Fibroblast of lung (primary cell): ENCODE measurements around the gene SPPL2B. TPM values are rescaled to one million over a fixed set of nuclear protein-coding genes. Genes with fewer than 3 reads are reported as not detected.

Source experiments
- DNase-seq, 2 donors: peaks; one replicate each; pipeline versions ENCODE4 v3.0.0 to v3.0.0-alpha.2; 2010; ENCODE audit warnings: low read depth in 2 of 2
- H2AFZ ChIP-seq: 2 replicates; pipeline ENCODE4 v1.5.1; 2012; ENCODE audit warnings: low read length, control low read depth, inconsistent platforms
- H3K27ac ChIP-seq: 2 replicates; pipeline ENCODE4 v1.5.1; 2011; ENCODE audit warnings: low read length, control low read depth; ENCODE audit not compliant: insufficient read depth
- H3K27me3 ChIP-seq: 2 replicates; pipeline ENCODE4 v1.5.1; 2011; ENCODE audit warnings: mild to moderate bottlenecking, low read length; ENCODE audit not compliant: control insufficient read depth, insufficient read depth
- H3K36me3 ChIP-seq: 2 replicates; pipeline ENCODE4 v1.5.1; 2011; ENCODE audit warnings: low read length; ENCODE audit not compliant: control insufficient read depth, insufficient read depth
- H3K4me1 ChIP-seq: 2 replicates; pipeline ENCODE4 v1.5.1; 2011; ENCODE audit warnings: low read length; ENCODE audit not compliant: control insufficient read depth, insufficient read depth; ENCODE audit errors: extremely low read depth
- H3K4me2 ChIP-seq: 2 replicates; pipeline ENCODE4 v1.5.1; 2011; ENCODE audit warnings: low read length, control low read depth; ENCODE audit not compliant: insufficient read depth; ENCODE audit errors: extremely low read depth
- H3K4me3 ChIP-seq, 4 experiments: fragments of 200-600 bp in 1 of 4; sonication (generic) in 1 of 4; replicated peaks in 1 of 4; 2 replicates each; pipeline ENCODE4 v1.5.1; 2011 to 2016; ENCODE audit warnings: low read length in 4 of 4, low read depth in 3 of 4, mild to moderate bottlenecking in 3 of 4, control low read depth in 2 of 4, inconsistent platforms in 1 of 4, mixed read lengths in 1 of 4; ENCODE audit not compliant: insufficient read depth in 1 of 4; ENCODE audit errors: control extremely low read depth in 1 of 4
- H3K79me2 ChIP-seq: 2 replicates; pipeline ENCODE4 v1.5.1; 2012; ENCODE audit warnings: mild to moderate bottlenecking, low read length, inconsistent platforms; ENCODE audit not compliant: control insufficient read depth, insufficient read depth
- H3K9ac ChIP-seq: 2 replicates; pipeline ENCODE4 v1.5.1; 2011; ENCODE audit warnings: mild to moderate bottlenecking, low read length, control low read depth; ENCODE audit not compliant: insufficient read depth
- H3K9me3 ChIP-seq: 2 replicates; pipeline ENCODE4 v1.5.1; 2012; ENCODE audit warnings: low read depth, low read length; ENCODE audit not compliant: control insufficient read depth, insufficient read depth
- H4K20me1 ChIP-seq: 2 replicates; pipeline ENCODE4 v1.5.1; 2011; ENCODE audit warnings: low read length; ENCODE audit not compliant: control insufficient read depth, insufficient read depth; ENCODE audit errors: extremely low read depth
- CTCF ChIP-seq, 2 donors: IDR thresholded peaks in 1 of 2; conservative IDR thresholded peaks in 1 of 2; 1 replicate in 1 of 2; 2 replicates in 1 of 2; pipeline ENCODE4 v1.5.1; 2011 to 2012; ENCODE audit warnings: low read length in 2 of 2, control low read depth in 1 of 2, inconsistent platforms in 1 of 2, low read depth in 1 of 2, mild to moderate bottlenecking in 1 of 2
- EZH2 ChIP-seq: IDR thresholded peaks from 2 replicates; pipeline ENCODE4 v1.5.1; 2012; ENCODE audit warnings: low read length, control low read depth, mild to moderate bottlenecking; ENCODE audit errors: missing control alignments
- polyA plus RNA-seq, 2 donors: library from polyadenylated mRNA; depleted of rRNA in 1 of 2; stranded (reverse) in 1 of 2; unstranded in 1 of 2; fragments of >200 nt; gene quantifications; 2 replicates each; pipeline ENCODE4 v1.2.1, GENCODE V29; 2011 to 2012; ENCODE audit warnings: missing spikeins in 1 of 2
- total RNA-seq: library from RNA; depleted of rRNA; stranded (reverse); fragments of >200 nt; gene quantifications from 2 replicates; pipeline ENCODE4 v1.2.1, GENCODE V29; 2014

The SPPL2B gene
- total and polyA plus RNA-seq, 2 donors (not counting 1 experiment from before 2014, with no cell fraction given), result 16.0 to 23.8 TPM

GRCh38 chr19:2291185-2291751 is 37.2 kb upstream of the SPPL2B start:
- no peaks in the 10 kb centered on the region for H4K20me1 ChIP-seq

GRCh38 chr19:2294687-2295335 is 33.7 kb upstream of the SPPL2B start:
- DNase-seq, result peak; percentile 55 to 59
- TF ChIP-seq CTCF (conservative IDR thresholded peaks at IDR 0.05 in 1 of 2, IDR thresholded peaks at IDR 0.05 in 1 of 2; ENCODE audit: low read depth in 1 of 2, low read length in 2 of 2) (no peak), EZH2 (no peak)
- Histone ChIP-seq H3K27me3 (peaks cover 21% of the 10 kb centered on the region), H3K4me2 (peak overlapping the region; percentile 64), H3K4me1 (peaks cover 4% of the 10 kb centered on the region), H3K79me2 (no peaks in the 10 kb centered on the region), H4K20me1 (no peaks in the 10 kb centered on the region), H3K27ac (no peak overlapping the region), H2AFZ (no peak overlapping the region), H3K9ac (no peak overlapping the region), H3K4me3 (no peak overlapping the region), H3K36me3 (no peaks in the 10 kb centered on the region), H3K9me3 (no peaks in the 10 kb centered on the region)

More at GRCh38 chr19:2291185-2291751, 37.2 kb upstream of the SPPL2B start:
- Histone ChIP-seq H3K27me3 (peaks cover 36% of the 10 kb centered on the region), H3K4me2 (peak overlapping the region; percentile 25), H3K9me3 (no peaks in the 10 kb centered on the region), H3K4me1 (peaks cover 4% of the 10 kb centered on the region), H2AFZ (no peak overlapping the region), H3K4me3 (no peak overlapping the region), H3K27ac (no peak overlapping the region), H3K9ac (no peak overlapping the region), H3K36me3 (no peaks in the 10 kb centered on the region), H3K79me2 (no peaks in the 10 kb centered on the region)
- TF ChIP-seq EZH2 (peak; percentile 79), CTCF (conservative IDR thresholded peaks at IDR 0.05 in 1 of 2, IDR thresholded peaks at IDR 0.05 in 1 of 2; ENCODE audit: low read depth in 1 of 2, low read length in 2 of 2) (no peak)
- DNase-seq, result no peak

GRCh38 chr19:2296141-2296540 is 32.3 kb upstream of the SPPL2B start:
- H3K4me3 ChIP-seq, result no peak overlapping the region
- no peaks in the 10 kb centered on the region for H3K36me3 ChIP-seq
- H3K4me1 ChIP-seq, result peaks cover 4% of the 10 kb centered on the region
- no peak overlapping the region for H3K27ac ChIP-seq
- H3K9me3 ChIP-seq, result no peaks in the 10 kb centered on the region
- no peak for DNase-seq
- no peaks in the 10 kb centered on the region for H3K79me2 ChIP-seq
- H4K20me1 ChIP-seq, result no peaks in the 10 kb centered on the region
- no peak overlapping the region for H3K4me2 ChIP-seq
- H3K27me3 ChIP-seq, result peaks cover 8% of the 10 kb centered on the region
- no peak overlapping the region for H3K9ac ChIP-seq
- no peak overlapping the region for H2AFZ ChIP-seq
- TF ChIP-seq CTCF (conservative IDR thresholded peaks at IDR 0.05 in 1 of 2, IDR thresholded peaks at IDR 0.05 in 1 of 2; ENCODE audit: low read depth in 1 of 2, low read length in 2 of 2) (no peak), EZH2 (no peak)
